Stimulated activated CD8-positive, alpha-beta memory T cell treated with anti-CD3 and anti-CD28 coated beads, Interleukin-7, amount 100 ng/mL, for 24 hours (primary cell): ENCODE results near the gene EFNB2.

Experiments used
- DNase-seq: peaks from one replicate; pipeline ENCODE4 v3.0.0-alpha.2; 2020; ENCODE audit warnings: low read depth

Gene EFNB2

DNA sequence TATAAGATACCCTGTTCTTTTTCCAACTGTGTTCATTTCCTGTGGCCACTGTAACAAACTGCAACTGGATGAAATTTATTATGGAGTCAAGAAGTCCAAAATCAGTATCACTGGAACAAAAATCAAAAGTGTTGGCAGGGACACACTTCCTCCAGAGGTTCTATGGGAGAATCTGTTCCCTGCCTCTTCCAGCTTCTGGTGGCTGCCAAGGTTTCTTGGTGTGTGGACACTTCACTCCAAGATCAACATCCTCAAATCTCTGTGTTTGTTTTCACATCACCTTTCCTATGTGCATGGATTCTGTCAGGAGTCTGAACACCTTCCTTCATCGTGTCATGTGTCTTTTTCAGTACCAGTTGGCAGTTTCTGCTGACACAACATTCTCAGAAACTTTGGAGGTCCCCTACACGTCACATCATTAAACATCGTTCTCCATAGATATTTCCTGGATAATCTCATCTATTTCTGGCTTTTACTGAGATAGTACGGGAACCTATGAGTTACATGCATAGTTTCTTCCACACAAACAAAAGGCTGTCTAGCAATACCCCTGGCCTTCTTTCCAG, 15.2 kb upstream of the EFNB2 start:
- no peak for DNase-seq

DNA sequence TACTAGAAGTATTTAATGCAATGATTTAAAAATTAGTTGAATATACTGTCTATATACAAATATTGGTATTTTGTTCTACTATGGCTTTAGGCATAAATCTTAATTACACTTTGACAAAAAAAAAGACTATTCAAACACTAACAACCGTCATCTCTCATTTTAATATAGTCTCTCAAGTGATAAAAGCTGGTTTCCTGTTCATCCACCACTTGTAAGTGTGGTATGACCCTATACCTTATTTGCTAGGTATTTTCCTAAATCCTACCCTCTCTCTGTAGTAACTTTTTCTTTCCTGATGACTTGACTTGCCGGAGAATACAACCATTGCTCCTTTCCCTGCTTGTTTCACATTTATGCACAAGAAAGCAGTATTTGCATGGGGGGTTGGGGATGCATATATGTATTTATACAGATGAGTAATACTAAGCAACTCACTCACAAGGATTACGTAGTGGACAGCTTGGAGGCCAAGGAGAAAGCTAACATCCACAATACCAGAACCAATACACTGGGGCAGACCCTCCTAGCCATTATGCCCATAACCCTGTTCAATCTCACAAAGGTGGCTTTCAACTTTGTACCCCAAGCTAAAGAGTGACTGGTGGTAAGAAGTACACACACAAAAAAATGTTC, 12.7 kb upstream of the EFNB2 start:
- no peak for DNase-seq

- no peak for DNase-seq
Observed at GRCh38 chr13:106541826-106542225, 6.4 kb upstream of the EFNB2 start.

DNA sequence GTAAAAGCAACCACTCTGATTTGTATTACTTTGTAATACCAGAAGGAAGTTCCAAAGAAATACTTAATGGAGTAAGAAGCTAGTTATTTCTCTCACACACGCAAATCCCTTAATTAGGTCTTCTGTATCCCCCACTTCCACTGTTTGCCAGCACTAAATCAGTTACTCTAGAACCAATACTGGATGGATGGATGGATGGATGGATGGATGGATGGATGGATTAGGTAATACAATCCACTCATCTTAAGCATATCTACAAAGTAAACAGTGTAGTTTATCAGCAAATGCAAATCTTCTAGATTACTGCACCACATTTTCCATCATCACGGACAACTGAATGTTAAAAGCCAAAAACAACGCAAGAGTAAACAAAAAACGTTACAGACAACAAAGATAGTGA, 5.2 kb upstream of the EFNB2 start:
- no peak for DNase-seq

DNA sequence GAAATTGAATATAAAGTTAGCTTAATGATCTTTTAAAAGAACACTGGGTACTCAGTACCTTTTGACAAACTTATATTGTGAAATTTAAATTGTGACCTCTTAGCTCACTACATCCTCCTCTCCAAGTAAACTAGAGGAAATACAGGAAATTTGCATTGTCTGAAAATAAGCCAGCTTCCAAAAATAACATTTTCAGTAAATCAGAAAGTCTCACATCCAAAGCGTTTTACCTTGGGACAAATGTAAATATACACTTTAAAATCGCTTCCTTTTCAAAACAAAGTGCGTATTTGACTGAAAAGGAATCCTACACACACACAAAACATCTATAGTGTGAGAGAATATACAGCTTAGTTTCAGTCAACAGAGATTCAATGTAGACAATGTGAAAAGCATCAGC, 2.1 kb upstream of the EFNB2 start:
- no peak for DNase-seq

DNA sequence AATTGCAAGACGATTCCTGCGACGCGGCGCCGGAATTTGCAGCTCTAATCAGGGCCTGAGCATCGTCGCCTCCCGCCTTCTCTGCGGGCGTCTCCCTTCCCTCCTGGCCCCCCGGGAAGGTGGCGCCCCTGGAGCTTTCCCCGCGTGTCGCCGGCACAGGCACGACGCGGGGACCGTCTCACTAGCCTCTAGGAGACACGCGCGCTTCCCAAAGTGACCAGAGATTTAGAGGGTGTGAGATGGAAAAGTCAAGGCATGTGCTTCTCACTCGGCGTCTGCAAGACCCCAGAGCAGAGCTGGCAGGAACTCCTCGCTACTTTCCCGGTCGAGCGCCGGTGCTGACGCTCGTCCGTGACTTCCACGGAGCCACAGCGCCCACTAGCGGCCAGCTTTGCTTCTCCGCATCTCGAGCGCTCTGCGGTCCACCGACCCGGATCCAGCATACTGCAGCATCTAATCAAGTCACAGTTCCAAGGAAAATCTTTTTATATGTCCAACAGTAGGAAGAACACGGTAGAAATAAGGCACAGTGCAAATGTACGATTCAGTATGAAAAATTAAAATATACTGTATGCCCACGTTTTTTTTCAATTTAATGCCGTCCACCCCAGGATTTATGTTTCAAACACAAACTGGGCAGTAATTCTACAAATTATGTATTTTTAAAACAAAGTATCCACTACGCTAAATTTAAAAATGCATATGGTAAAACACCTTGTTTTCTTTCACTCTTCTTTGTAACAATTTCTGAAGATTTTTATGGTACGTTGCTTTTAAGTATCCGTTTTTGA, 977 bp upstream of the EFNB2 start:
- DNase-seq: peak; percentile 88

DNA sequence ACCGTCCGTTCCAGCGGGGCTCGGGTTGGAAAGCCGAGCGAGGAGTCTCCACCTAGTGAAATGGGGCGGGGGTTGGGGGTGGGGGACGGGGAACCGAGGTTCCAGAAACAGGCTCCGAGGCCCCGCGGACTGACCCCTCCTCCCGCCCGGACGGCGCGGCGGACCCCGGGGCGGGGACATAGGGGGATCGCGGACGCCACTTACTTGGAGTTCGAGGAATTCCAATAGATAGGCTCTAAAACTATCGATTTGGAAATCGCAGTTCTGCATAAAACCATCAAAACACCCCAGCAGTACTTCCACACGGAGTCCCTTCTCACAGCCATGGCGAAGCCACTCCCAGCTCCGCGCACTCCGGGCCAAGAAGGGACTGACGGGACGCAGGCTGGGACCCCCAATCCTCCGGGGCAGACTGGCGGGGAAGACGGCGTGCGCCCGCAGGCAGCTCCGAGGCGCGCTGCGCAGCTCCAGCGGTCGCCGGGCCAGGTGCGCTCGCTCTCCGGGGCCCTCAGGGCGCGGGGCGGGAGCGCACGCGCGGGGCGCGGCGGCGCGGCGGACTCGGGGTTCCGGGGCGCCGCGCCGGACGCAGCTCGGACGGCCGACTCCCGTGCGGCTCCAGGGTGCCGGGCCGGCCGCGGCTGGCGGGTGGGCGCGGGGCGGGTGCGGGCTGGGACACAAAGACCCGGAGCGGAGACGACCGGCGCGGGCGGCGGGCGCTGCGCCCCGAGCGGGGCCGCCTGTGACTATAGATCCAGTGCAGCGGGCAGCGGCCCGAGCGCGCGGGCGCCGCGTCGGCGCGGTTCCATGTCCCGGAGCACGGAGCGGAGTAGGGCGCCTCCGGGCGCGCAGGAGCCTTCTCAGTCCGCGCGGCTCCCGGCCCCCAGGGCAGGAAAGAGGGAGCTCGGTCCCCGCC, 567 bp downstream of the EFNB2 start:
- no peak for DNase-seq

DNA sequence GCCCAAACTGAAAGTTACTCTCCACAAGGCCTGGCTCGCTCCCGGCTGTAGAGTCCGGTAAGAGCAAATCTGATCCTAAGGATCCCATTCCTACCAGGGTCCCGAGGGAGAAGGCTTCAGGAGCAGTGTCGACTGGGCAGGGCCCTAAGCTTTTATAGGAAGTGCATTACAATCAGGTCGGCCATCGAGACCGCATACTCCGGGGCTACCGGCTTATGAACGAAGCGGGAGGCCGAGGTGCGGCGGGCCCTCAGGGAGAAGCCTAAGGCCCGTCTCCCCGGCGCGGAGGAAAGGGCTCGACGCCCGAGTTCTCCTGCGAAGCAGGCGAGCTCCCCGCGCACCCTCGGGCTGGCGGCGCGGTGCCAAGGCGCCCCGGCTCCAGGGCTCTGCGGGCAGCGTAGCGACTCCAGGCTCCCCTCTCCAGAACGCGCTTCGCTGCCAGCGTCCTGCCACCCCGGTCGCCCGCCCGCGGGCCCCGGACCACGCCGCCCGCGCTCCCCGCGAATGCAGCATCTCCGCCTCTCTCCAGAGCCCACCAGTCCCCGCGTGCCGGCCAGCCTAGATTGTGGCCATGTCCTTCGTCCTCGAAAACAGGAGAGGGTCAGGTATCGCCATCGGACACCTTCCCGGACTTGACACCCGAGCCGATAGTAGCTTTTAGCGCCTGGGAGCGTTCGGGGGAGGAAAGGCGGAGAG, 1.4 kb downstream of the EFNB2 start:
- DNase-seq: no peak

GRCh38 chr13:106533101-106533942, 2.1 kb downstream of the EFNB2 start:
- no peak for DNase-seq

GRCh38 chr13:106532111-106532929, 3.1 kb downstream of the EFNB2 start:
- DNase-seq: no peak

- no peak for DNase-seq
Observed at GRCh38 chr13:106530980-106531481, 4.4 kb downstream of the EFNB2 start.

GRCh38 chr13:106530171-106530851, 5.2 kb downstream of the EFNB2 start:
- DNase-seq: no peak

GRCh38 chr13:106529415-106530170, 5.9 kb downstream of the EFNB2 start:
- no peak for DNase-seq

DNA sequence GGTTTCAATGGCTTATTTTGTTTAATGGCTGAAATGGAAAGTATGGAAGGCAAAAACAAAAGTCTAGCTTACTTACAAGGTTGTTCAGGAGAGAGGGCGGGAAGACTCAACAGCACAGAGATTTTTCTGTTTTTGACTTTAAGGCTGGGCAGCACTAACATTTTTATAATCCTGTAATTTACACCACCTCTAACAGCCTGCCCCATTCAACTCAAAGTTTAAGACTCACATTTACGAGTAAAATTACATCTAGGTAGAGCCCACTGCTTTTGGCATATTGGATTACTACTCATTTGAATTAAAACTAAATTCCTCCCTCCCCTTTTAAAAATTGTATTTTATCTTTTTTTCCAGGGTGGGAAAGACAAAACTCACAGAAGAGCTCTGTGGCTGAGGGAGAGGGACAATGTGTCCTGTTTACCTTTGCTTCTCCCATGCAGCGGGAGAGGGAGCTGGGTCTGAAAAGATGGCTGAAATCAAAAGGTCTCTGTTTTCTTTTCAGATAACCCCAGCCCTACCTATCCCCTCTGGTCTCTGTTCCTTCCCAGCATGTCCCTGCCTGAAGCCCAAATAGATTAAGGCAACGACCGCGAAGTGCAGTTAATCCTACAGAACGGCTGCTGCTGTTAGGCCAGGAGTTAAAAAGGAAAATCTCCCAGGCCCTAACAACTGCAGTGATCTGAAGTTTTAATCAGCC, 6.6 kb downstream of the EFNB2 start:
- no peak for DNase-seq

GRCh38 chr13:106527826-106528225, 7.6 kb downstream of the EFNB2 start:
- no peak for DNase-seq

GRCh38 chr13:106527445-106527801, 8.0 kb downstream of the EFNB2 start:
- DNase-seq: no peak

GRCh38 chr13:106526738-106527444, 8.6 kb downstream of the EFNB2 start:
- no peak for DNase-seq
